ENCODE measurements around the gene AIF1.

Gene AIF1

GRCh38 chr6:31622684-31623091, 7.7 kb downstream of the AIF1 start:
- Histone ChIP-seq H4K20me1 (ENCODE audit: control insufficient read depth, insufficient read depth, low read depth, low read length) (peaks cover 14% of the 10 kb centered on the region), H3K4me3 (ENCODE audit: low read length) (peak overlapping the region; percentile 93), H3K9me2 (replicated peaks; ENCODE audit: control insufficient read depth, low read length) (no peaks in the 10 kb centered on the region), H3K4me2 (ENCODE audit: low read length) (peak overlapping the region; percentile 90), H3K79me2 (ENCODE audit: control insufficient read depth, low read length) (peaks cover 64% of the 10 kb centered on the region), H3K9me3 (ENCODE audit: control insufficient read depth, insufficient read depth, low read length) (no peaks in the 10 kb centered on the region), H3K4me1 (ENCODE audit: control insufficient read depth, low read length) (peaks cover 20% of the 10 kb centered on the region), H3K27me3 (ENCODE audit: control insufficient read depth, low read length) (no peaks in the 10 kb centered on the region), H3K36me3 (ENCODE audit: control insufficient read depth, low read length) (peaks cover 70% of the 10 kb centered on the region), H3F3A (ENCODE audit: control insufficient read depth, insufficient read depth) (peaks cover 8% of the 10 kb centered on the region), H3K27ac (ENCODE audit: low read depth, low read length) (no peak overlapping the region)
- TF ChIP-seq CTCF (IDR thresholded peaks at IDR 0.05; ENCODE audit: low read depth, low read length, poor library complexity, severe bottlenecking), result no peak

GRCh38 chr6:31624070-31624469, 9.0 kb downstream of the AIF1 start:
- TF ChIP-seq EZH2phosphoT487 (IDR thresholded peaks at IDR 0.05; ENCODE audit: borderline replicate concordance, low read length) (no peak), CTCF (IDR thresholded peaks at IDR 0.05; ENCODE audit: low read depth, low read length, poor library complexity, severe bottlenecking) (no peak)
- no peaks in the 10 kb centered on the region for H3K9me2 ChIP-seq (replicated peaks; ENCODE audit: control insufficient read depth, low read length)
- peaks cover 84% of the 10 kb centered on the region for H3K36me3 ChIP-seq (ENCODE audit: control insufficient read depth, low read length)
- peaks cover 4% of the 10 kb centered on the region for H3F3A ChIP-seq (ENCODE audit: control insufficient read depth, insufficient read depth)
- H3K27ac ChIP-seq (ENCODE audit: low read depth, low read length), result no peak overlapping the region
- H3K4me2 ChIP-seq (ENCODE audit: low read length), result no peak overlapping the region
- peaks cover 14% of the 10 kb centered on the region for H4K20me1 ChIP-seq (ENCODE audit: control insufficient read depth, insufficient read depth, low read depth, low read length)
- no peaks in the 10 kb centered on the region for H3K9me3 ChIP-seq (ENCODE audit: control insufficient read depth, insufficient read depth, low read length)
- no peaks in the 10 kb centered on the region for H3K27me3 ChIP-seq (ENCODE audit: control insufficient read depth, low read length)
- no peak overlapping the region for H3K4me3 ChIP-seq (ENCODE audit: low read length)
- peaks cover 75% of the 10 kb centered on the region for H3K79me2 ChIP-seq (ENCODE audit: control insufficient read depth, low read length)
- H3K4me1 ChIP-seq (ENCODE audit: control insufficient read depth, low read length), result peaks cover 20% of the 10 kb centered on the region

- H3K4me1 ChIP-seq (ENCODE audit: control insufficient read depth, low read length), result peaks cover 10% of the 10 kb centered on the region
- H4K20me1 ChIP-seq (ENCODE audit: control insufficient read depth, insufficient read depth, low read depth, low read length), result peaks cover 10% of the 10 kb centered on the region
- no peaks in the 10 kb centered on the region for H3F3A ChIP-seq (ENCODE audit: control insufficient read depth, insufficient read depth)
- H3K79me2 ChIP-seq (ENCODE audit: control insufficient read depth, low read length), result peaks cover 69% of the 10 kb centered on the region
- H3K9me2 ChIP-seq (replicated peaks; ENCODE audit: control insufficient read depth, low read length), result no peaks in the 10 kb centered on the region
- H3K27ac ChIP-seq (ENCODE audit: low read depth, low read length), result no peak overlapping the region
- TF ChIP-seq CTCF (IDR thresholded peaks at IDR 0.05; ENCODE audit: low read depth, low read length, poor library complexity, severe bottlenecking), result no peak
- no peak for TF ChIP-seq EZH2phosphoT487 (IDR thresholded peaks at IDR 0.05; ENCODE audit: borderline replicate concordance, low read length)
- H3K4me2 ChIP-seq (ENCODE audit: low read length), result no peak overlapping the region
- H3K27me3 ChIP-seq (ENCODE audit: control insufficient read depth, low read length), result no peaks in the 10 kb centered on the region
- H3K36me3 ChIP-seq (ENCODE audit: control insufficient read depth, low read length), result peaks cover 100% of the 10 kb centered on the region
- no peak overlapping the region for H3K4me3 ChIP-seq (ENCODE audit: low read length)
- no peaks in the 10 kb centered on the region for H3K9me3 ChIP-seq (ENCODE audit: control insufficient read depth, insufficient read depth, low read length)
These were observed 11.9 kb downstream of the AIF1 start for GRCh38 chr6:31626952-31627351.

All from DOHH2 (cell line).